NCI-H2029 treated with DMSO at 0.1 percent for 48 hours (cell line): Measurements from ENCODE around the gene RALGPS1.
"Not testable (repeated sequence)": the region's sequence is repeated elsewhere in the genome, so short reads cannot be mapped to it uniquely, and the experiment has no call there.

Experiments
- DNase-seq: peaks from one replicate; lab custom pipeline; 2025; lab: John Stamatoyannopoulos, UW

RALGPS1 gene

GRCh38 chr9:127158786-127159324, 244.3 kb downstream of the RALGPS1 start:
- no peak for DNase-seq

GRCh38 chr9:127159325-127159801, 244.8 kb downstream of the RALGPS1 start:
- no peak for DNase-seq

- no peak for DNase-seq
These were observed 245.5 kb downstream of the RALGPS1 start for GRCh38 chr9:127159949-127160610.

GRCh38 chr9:127161081-127161624, 246.6 kb downstream of the RALGPS1 start:
- no peak for DNase-seq

GRCh38 chr9:127162046-127162863, 247.7 kb downstream of the RALGPS1 start:
- DNase-seq, result no peak

GRCh38 chr9:127162864-127163365, 248.3 kb downstream of the RALGPS1 start:
- no peak for DNase-seq

GRCh38 chr9:127163409-127163808, 248.8 kb downstream of the RALGPS1 start:
- DNase-seq, result no peak

GRCh38 chr9:127165116-127165515, 250.5 kb downstream of the RALGPS1 start:
- DNase-seq, result no peak

GRCh38 chr9:127166111-127166510, 251.5 kb downstream of the RALGPS1 start:
- no peak for DNase-seq

- no peak for DNase-seq
These were observed 252.3 kb downstream of the RALGPS1 start for GRCh38 chr9:127166651-127167524.

- no peak for DNase-seq
These were observed 253.2 kb downstream of the RALGPS1 start for GRCh38 chr9:127167560-127168326.

- no peak for DNase-seq
These were observed 254.4 kb downstream of the RALGPS1 start for GRCh38 chr9:127168756-127169574.

- no peak for DNase-seq
These were observed 254.9 kb downstream of the RALGPS1 start for GRCh38 chr9:127169575-127169883.

- DNase-seq, result no peak
These were observed 255.5 kb downstream of the RALGPS1 start for GRCh38 chr9:127170103-127170502.

- DNase-seq, result no peak
These were observed 256.1 kb downstream of the RALGPS1 start for GRCh38 chr9:127170652-127171051.

GRCh38 chr9:127171348-127171747, 256.8 kb downstream of the RALGPS1 start:
- DNase-seq, result not testable (repeated sequence)

GRCh38 chr9:127172066-127172707, 257.6 kb downstream of the RALGPS1 start:
- DNase-seq, result no peak

GRCh38 chr9:127173063-127173462, 258.5 kb downstream of the RALGPS1 start:
- no peak for DNase-seq
